ENCODE data around the gene COX6B2.

Gene COX6B2

GRCh38 chr19:55373993-55374757, 19.7 kb upstream of the COX6B2 start:
- H3K4me3 ChIP-seq = no peak overlapping the region
- peaks cover 25% of the 10 kb centered on the region for H3K27me3 ChIP-seq (ENCODE audit: low read depth)
- in situ Hi-C loops (cut with MboI; ENCODE audit: low sequenced_read_pairs) = no loop called here
- DNase-seq (ENCODE audit: low spot score in 2 of 2) = no peak
- H3K36me3 ChIP-seq (replicated peaks) = no peaks in the 10 kb centered on the region
- H3K4me1 ChIP-seq = no peaks in the 10 kb centered on the region; the same call in 1 of the 2 replicates
- no peaks in the 10 kb centered on the region for H3K9me3 ChIP-seq

DNA sequence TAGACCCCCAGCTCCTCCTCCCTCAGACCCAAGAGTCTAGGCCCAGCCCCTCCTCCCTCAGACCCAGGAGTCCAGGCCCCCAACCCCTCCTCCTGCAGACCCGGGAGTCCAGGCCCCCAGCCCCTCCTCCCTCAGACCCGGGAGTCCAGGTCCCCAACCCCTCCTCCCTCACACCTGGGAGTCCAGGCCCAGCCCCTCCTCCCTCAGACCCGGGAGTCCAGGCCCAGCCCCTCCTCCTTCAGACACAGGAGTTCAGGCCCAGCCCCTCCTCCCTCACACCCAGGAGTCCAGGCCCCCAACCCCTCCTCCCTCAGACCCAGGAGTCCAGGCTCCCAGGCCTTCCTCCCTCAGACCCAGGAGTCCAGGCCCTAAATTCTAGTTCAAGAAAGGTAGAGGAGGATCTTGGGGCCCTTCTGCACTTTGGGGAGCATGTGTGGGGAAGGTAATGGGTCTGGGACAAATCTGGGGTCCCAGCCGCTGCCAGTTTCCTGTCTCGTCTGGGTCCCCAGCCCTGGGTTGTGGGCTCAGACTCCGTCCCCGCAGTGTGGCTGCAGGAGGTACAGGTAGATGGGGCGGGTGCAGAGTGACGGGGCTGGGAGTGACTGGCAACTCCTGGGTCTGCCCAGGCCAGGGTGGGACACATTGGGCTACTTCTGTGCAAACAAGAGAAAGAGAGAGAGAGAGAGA, 18.9 kb upstream of the COX6B2 start:
- no peak for DNase-seq (ENCODE audit: low spot score in 2 of 2)
- in situ Hi-C loops (cut with MboI; ENCODE audit: low sequenced_read_pairs) = no loop called here
- Histone ChIP-seq H3K9me3 (no peaks in the 10 kb centered on the region), H3K36me3 (replicated peaks) (no peaks in the 10 kb centered on the region), H3K4me3 (no peak overlapping the region), H3K27me3 (ENCODE audit: low read depth) (peaks cover 29% of the 10 kb centered on the region), H3K4me1 (no peaks in the 10 kb centered on the region; the same call in 1 of the 2 replicates)

DNA sequence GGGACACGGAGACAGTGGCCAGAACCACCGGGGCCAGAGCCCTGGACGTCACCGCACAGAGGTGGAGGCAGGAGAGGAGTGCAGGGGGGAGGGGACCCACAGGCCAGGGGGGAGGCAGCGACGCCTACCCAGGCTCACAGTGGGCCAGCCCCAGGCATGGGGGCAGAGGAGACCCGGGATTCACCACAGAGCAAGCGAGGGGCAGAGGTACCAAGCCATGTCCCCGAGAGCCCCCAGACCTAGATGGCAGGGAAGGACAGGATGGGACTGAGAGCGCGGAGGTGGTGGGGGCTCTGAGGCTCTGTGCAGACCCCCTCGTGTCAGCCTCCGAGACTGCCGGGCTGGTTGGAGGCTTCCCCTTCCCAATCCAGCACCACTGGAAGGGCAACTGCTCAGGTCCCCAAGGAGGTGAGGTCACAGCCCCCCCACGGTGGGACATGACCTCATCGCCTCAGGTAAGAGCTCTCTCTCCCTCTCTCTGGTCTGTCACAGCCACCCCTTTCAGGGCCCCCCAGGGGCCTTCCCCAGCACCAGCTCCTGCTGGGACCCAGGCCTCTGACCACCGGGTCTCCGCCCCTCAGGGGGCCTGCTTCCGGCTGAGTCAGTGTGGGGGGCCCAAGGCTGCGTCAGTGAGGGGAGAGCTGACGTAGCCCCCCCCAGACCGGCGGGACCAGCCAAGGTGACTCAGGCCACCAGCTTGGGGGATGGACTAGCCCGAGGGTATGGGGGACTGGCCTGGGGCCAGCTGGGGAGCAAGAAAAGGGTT, 18.0 kb upstream of the COX6B2 start:
- Histone ChIP-seq H3K36me3 (replicated peaks) (no peaks in the 10 kb centered on the region), H3K4me1 (no peaks in the 10 kb centered on the region; the same call in 1 of the 2 replicates), H3K27me3 (ENCODE audit: low read depth) (peaks cover 30% of the 10 kb centered on the region), H3K9me3 (no peaks in the 10 kb centered on the region), H3K4me3 (no peak overlapping the region)
- in situ Hi-C loops (cut with MboI; ENCODE audit: low sequenced_read_pairs) = no loop called here
- no peak for DNase-seq (ENCODE audit: low spot score in 2 of 2)

GRCh38 chr19:55370305-55370988, 15.9 kb upstream of the COX6B2 start, which contains the start of gene IL11:
IL11 (minus strand) TSS chr19:55370463; CDS start chr19:55370310, 153 bp downstream.
- no peaks in the 10 kb centered on the region for H3K36me3 ChIP-seq (replicated peaks)
- H3K9me3 ChIP-seq = no peaks in the 10 kb centered on the region
- in situ Hi-C loops (cut with MboI; ENCODE audit: low sequenced_read_pairs) = no loop called here
- peaks cover 30% of the 10 kb centered on the region for H3K27me3 ChIP-seq (ENCODE audit: low read depth)
- no peak for DNase-seq (ENCODE audit: low spot score in 2 of 2)
- no peaks in the 10 kb centered on the region for H3K4me1 ChIP-seq
- peak within 1 kb of the TSS; percentile 31 for H3K4me3 ChIP-seq

DNA sequence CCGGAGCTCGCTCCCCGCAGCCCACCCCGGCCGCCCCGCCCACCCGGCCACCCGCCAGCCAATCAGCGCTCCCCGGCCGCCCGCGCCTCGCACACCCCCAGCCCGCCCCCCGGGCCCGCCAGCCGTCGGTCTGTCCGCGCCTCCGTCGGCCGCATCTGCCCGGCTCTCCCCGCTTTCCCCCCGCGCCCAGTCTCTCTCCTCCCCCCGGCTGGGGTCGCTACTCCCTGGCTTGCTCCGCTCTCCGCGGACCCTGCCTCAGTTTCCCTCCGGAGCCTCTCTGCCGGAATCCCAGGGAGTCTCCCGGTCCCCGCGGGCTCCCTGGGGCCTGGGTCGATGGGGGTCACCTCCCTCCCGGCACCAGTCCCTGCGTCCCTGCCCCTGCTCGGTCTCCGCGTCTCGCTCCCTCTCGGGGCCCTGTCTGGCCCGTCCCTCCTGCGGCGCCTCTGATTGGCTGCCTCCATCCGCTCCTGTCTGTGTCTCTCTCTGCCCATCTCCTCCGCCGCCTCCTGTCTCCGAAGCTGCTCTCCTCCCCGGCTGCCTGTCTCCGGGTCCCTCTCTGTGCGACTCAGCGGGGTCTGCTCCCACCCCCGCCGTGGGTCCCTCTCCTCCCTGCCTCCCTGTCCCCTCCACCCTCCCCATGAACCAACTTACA, 15.3 kb upstream of the COX6B2 start:
- peak; percentile 10 to 70 for DNase-seq (ENCODE audit: low spot score in 2 of 2)
- no peaks in the 10 kb centered on the region for H3K4me1 ChIP-seq
- H3K27me3 ChIP-seq (ENCODE audit: low read depth) = peaks cover 30% of the 10 kb centered on the region

DNA sequence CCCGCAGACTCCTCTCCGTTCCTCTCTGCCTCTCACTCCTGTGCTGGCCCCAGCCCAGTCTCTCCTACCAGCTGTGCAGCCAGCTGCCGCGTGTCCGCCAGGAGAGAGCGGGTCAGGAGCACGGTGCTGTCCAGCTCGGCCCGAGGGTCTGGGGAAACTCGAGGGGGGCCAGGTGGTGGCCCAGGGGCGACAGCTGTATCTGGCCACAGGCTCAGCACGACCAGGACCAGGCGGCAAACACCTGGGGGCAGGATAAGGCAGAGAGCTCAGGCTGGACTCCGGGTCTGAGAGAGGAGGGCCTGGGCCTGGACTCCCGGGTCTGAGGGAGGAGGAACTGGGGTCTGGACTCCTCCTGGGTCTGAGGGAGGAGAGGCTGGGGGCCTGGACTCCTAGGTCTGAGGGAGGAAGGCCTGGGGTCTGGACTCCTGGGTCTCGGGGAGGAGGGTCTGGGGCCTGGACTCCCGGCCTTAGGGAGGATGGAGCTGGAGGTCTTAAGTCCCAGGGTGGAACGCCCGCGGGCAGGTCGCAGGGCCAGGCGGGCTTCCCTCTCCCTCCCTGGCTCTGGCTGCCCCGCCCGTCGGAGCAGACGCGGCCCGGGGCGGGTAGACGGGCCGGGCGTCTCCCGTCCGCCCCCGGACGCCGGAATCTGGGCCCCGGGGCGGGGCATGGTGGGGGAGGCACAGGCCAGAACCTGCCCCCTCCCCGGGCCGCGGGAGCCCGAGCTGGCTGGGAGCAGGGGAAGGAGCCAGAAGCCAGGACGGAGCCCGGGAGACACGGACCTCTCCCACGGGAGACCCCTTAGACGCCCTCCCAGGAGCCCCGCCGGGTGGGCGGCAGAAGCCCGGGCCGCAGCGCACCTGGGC, 14.4 kb upstream of the COX6B2 start:
- Histone ChIP-seq H3K9me3 (no peaks in the 10 kb centered on the region), H3K27me3 (ENCODE audit: low read depth) (peaks cover 30% of the 10 kb centered on the region), H3K4me1 (no peaks in the 10 kb centered on the region), H3K36me3 (replicated peaks) (no peaks in the 10 kb centered on the region), H3K4me3 (peak overlapping the region; percentile 23)
- DNase-seq (ENCODE audit: low spot score in 2 of 2) = peak in 1 of 2 experiments; percentile 49
- in situ Hi-C loops (cut with MboI; ENCODE audit: low sequenced_read_pairs) = no loop called here

More for the DNA sequence above, 15.3 kb upstream of the COX6B2 start:
- Histone ChIP-seq H3K9me3 (no peaks in the 10 kb centered on the region), H3K36me3 (replicated peaks) (no peaks in the 10 kb centered on the region), H3K4me3 (peak overlapping the region; percentile 31)
- in situ Hi-C loops (cut with MboI; ENCODE audit: low sequenced_read_pairs) = no loop called here

DNA sequence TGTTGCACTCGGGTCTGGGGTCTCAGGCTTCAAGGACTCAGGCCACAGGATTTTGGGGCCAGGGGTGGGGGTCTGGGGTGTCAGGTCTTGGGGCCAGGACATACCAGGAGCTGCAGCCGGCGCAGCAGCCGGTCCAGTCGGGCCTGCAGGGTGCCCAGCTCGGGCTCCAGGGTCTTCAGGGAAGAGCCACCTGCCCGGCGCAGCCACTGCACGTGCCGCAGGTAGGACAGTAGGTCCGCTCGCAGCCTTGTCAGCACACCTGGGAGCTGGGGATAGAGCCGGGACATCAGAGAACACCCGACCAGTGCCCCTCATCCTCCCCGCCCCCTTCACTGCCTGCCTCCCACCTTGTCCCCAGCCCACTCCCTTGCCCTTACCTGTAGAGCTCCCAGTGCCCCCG, 13.6 kb upstream of the COX6B2 start:
- H3K4me1 ChIP-seq = no peaks in the 10 kb centered on the region

DNA sequence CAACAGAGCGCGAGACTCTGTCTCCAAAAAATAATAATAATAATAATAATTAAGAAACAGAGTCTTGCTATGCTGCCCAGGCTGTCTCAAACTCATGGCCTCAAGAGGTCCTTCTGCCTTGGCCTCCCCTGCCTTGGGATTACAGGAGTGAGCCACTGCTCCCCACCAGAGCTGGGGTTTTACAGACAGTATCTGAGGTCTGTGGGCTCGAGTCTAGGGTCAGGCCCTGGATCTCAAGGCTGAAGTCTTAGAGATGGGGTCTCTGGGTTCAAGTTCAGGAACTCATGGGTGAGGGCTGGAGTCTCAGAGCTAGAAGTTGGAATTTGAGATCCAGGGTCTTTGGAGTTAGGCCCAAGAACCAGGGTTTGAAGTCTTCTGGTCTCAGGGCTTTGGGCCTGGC, 12.3 kb upstream of the COX6B2 start:
- peaks cover 23% of the 10 kb centered on the region for H3K27me3 ChIP-seq (ENCODE audit: low read depth)
- no peak overlapping the region for H3K4me3 ChIP-seq
- in situ Hi-C loops (cut with MboI; ENCODE audit: low sequenced_read_pairs) = no loop called here
- H3K36me3 ChIP-seq (replicated peaks) = no peaks in the 10 kb centered on the region
- no peak for DNase-seq (ENCODE audit: low spot score in 2 of 2)
- no peaks in the 10 kb centered on the region for H3K9me3 ChIP-seq
- no peaks in the 10 kb centered on the region for H3K4me1 ChIP-seq

More for the DNA sequence above, 13.6 kb upstream of the COX6B2 start:
- no peaks in the 10 kb centered on the region for H3K36me3 ChIP-seq (replicated peaks)
- in situ Hi-C loops (cut with MboI; ENCODE audit: low sequenced_read_pairs) = no loop called here
- no peaks in the 10 kb centered on the region for H3K9me3 ChIP-seq
- DNase-seq (ENCODE audit: low spot score in 2 of 2) = no peak
- H3K4me3 ChIP-seq = no peak overlapping the region
- peaks cover 30% of the 10 kb centered on the region for H3K27me3 ChIP-seq (ENCODE audit: low read depth)

GRCh38 chr19:55365964-55366363, 11.4 kb upstream of the COX6B2 start:
- in situ Hi-C loops (cut with MboI; ENCODE audit: low sequenced_read_pairs) = no loop called here

GRCh38 chr19:55365245-55365644, 10.7 kb upstream of the COX6B2 start:
- Histone ChIP-seq H3K4me1 (no peaks in the 10 kb centered on the region), H3K4me3 (no peak overlapping the region), H3K27me3 (ENCODE audit: low read depth) (peaks cover 11% of the 10 kb centered on the region; the same call in 1 of the 2 replicates), H3K36me3 (replicated peaks) (no peaks in the 10 kb centered on the region), H3K9me3 (no peaks in the 10 kb centered on the region)
- no peak for DNase-seq (ENCODE audit: low spot score in 2 of 2)
- in situ Hi-C loops (cut with MboI; ENCODE audit: low sequenced_read_pairs) = no loop called here

More at GRCh38 chr19:55365964-55366363, 11.4 kb upstream of the COX6B2 start:
- no peak for DNase-seq (ENCODE audit: low spot score in 2 of 2)
- no peaks in the 10 kb centered on the region for H3K9me3 ChIP-seq
- H3K27me3 ChIP-seq (ENCODE audit: low read depth) = peaks cover 17% of the 10 kb centered on the region
- H3K4me3 ChIP-seq = no peak overlapping the region
- no peaks in the 10 kb centered on the region for H3K4me1 ChIP-seq
- H3K36me3 ChIP-seq (replicated peaks) = no peaks in the 10 kb centered on the region

- Histone ChIP-seq H3K36me3 (replicated peaks) (no peaks in the 10 kb centered on the region), H3K4me3 (no peak within 1 kb of the TSS), H3K9me3 (no peaks in the 10 kb centered on the region), H3K4me1 (no peaks in the 10 kb centered on the region), H3K27me3 (ENCODE audit: low read depth) (no peaks in the 10 kb centered on the region)
- no peak for DNase-seq (ENCODE audit: low spot score in 2 of 2)
- in situ Hi-C loops (cut with MboI; ENCODE audit: low sequenced_read_pairs) = no loop called here
These were observed 8.6 kb upstream of the COX6B2 start, which contains the start of gene GARIN5B for GRCh38 chr19:55362990-55363716. GARIN5B (minus strand) TSS chr19:55363260; CDS start chr19:55363066, 194 bp downstream.

Data from HAP-1 (cell line).